ENCODE data around the gene MOCS1. TPM values are rescaled to one million over a fixed set of nuclear protein-coding genes. Genes with fewer than 3 reads are reported as not detected.

The MOCS1 gene
- total RNA-seq, 1 donor from 2014 or later: 1.3 TPM

DNA sequence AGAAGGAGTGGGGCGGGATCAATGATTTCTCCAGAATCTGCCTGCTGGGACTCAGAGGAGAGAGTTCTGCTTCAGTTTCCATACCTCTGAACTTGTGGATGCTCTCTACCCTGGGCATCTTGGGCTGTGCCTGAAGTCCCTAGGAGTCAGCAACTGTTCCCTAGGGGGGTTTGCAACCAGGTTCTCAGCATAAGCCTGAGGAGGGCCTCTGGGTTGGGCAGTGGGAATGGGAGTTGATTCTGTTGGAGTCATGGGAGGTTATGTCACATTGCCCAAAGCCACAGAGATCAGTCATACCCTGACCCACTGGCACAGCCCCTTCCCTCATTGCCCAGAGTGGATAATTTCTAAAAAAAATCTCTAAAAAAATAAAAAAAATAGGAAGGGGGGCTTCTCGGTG, 47.4 kb downstream of the MOCS1 start:
- H3K27me3 ChIP-seq (ENCODE audit: control insufficient read depth, insufficient read depth, low read length): no peaks in the 10 kb centered on the region
- no peak for DNase-seq (ENCODE audit: low read depth)

DNA sequence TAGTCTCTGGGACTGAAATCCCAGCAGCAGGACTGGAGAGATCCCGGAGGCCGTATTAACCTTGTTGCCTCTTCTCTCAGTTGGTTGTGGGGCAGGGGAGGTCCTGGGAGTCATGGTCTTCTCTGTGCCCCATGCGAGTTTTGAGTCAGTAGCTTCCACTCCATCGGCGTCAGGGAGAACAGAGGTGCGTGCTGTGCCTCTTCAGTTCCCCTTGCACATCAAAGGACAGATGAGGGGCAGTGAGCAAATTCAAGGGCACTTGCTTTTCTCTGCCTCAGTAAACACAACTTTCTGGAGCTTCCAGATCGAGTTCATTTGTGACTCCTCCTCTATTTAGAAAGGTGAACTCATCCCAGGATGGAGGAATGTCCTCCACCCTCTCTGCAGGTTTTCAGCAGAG, 48.6 kb downstream of the MOCS1 start:
- no peaks in the 10 kb centered on the region for H3K36me3 ChIP-seq (ENCODE audit: control insufficient read depth, insufficient read depth, low read length)
- no peak overlapping the region for H3K4me3 ChIP-seq (ENCODE audit: low read depth, low read length)
- TF ChIP-seq, protein P1, sequence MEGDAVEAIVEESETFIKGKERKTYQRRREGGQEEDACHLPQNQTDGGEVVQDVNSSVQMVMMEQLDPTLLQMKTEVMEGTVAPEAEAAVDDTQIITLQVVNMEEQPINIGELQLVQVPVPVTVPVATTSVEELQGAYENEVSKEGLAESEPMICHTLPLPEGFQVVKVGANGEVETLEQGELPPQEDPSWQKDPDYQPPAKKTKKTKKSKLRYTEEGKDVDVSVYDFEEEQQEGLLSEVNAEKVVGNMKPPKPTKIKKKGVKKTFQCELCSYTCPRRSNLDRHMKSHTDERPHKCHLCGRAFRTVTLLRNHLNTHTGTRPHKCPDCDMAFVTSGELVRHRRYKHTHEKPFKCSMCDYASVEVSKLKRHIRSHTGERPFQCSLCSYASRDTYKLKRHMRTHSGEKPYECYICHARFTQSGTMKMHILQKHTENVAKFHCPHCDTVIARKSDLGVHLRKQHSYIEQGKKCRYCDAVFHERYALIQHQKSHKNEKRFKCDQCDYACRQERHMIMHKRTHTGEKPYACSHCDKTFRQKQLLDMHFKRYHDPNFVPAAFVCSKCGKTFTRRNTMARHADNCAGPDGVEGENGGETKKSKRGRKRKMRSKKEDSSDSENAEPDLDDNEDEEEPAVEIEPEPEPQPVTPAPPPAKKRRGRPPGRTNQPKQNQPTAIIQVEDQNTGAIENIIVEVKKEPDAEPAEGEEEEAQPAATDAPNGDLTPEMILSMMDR (IDR thresholded peaks at IDR 0.05; ENCODE audit: insufficient read depth, low read length, severe bottlenecking): no peak
- DNase-seq (ENCODE audit: low read depth) (no peak), FAIRE-seq (no peak)
- no peaks in the 10 kb centered on the region for H3K27me3 ChIP-seq (ENCODE audit: control insufficient read depth, insufficient read depth, low read length)

More for the DNA sequence above, 47.4 kb downstream of the MOCS1 start:
- Histone ChIP-seq H3K4me3 (ENCODE audit: low read depth, low read length) (no peak overlapping the region), H3K36me3 (ENCODE audit: control insufficient read depth, insufficient read depth, low read length) (no peaks in the 10 kb centered on the region)
- FAIRE-seq: no peak
- TF ChIP-seq, protein P1 (IDR thresholded peaks at IDR 0.05; ENCODE audit: insufficient read depth, low read length, severe bottlenecking): no peak

DNA sequence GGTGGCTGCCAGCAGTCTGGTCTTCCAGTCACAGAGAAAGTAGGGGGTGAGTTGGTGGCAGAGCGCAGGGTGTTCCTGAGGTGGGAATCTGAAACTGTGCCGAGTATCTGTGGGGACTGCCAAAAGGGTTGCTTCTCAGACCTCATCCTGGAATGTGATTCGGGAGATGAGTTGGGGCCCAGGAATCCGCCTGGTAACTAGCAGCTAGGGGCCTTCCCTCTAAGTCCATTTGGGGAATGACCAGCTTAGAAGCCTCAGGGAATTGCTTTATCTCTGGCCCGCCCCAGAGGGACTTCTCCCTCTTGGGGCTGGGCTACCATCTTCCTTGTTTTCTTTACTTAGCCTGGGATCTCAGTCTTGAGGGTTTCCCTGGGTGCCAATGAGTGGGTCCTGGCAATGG, 49.6 kb downstream of the MOCS1 start:
- no peaks in the 10 kb centered on the region for H3K27me3 ChIP-seq (ENCODE audit: control insufficient read depth, insufficient read depth, low read length)
- H3K4me3 ChIP-seq (ENCODE audit: low read depth, low read length): no peak overlapping the region
- TF ChIP-seq, protein P1 (IDR thresholded peaks at IDR 0.05; ENCODE audit: insufficient read depth, low read length, severe bottlenecking): no peak
- H3K36me3 ChIP-seq (ENCODE audit: control insufficient read depth, insufficient read depth, low read length): no peaks in the 10 kb centered on the region
- DNase-seq (ENCODE audit: low read depth) (no peak), FAIRE-seq (no peak)

DNA sequence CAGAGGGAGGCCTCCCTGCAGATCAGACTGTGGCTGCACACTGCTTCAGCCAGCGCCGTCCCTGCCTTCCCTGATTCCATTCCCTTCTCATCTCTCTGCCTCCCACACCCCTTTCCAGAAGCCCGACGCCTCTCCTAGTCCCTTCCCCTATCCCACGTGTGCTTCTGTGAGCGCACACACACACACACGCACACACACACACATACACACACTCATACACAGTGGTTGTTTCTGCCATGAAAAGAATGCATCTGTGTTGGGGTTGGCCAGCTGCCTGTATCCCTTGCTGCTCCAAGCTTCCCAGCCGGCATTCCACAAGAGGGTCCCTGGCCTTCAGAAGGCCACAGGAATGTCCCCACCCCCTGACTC, 51.7 kb downstream of the MOCS1 start:
- Histone ChIP-seq H3K36me3 (ENCODE audit: control insufficient read depth, insufficient read depth, low read length) (no peaks in the 10 kb centered on the region), H3K27me3 (ENCODE audit: control insufficient read depth, insufficient read depth, low read length) (no peaks in the 10 kb centered on the region), H3K4me3 (ENCODE audit: low read depth, low read length) (no peak overlapping the region)
- no peak for DNase-seq (ENCODE audit: low read depth)
- TF ChIP-seq, protein P1 (IDR thresholded peaks at IDR 0.05; ENCODE audit: insufficient read depth, low read length, severe bottlenecking): no peak
- no peak for FAIRE-seq

DNA sequence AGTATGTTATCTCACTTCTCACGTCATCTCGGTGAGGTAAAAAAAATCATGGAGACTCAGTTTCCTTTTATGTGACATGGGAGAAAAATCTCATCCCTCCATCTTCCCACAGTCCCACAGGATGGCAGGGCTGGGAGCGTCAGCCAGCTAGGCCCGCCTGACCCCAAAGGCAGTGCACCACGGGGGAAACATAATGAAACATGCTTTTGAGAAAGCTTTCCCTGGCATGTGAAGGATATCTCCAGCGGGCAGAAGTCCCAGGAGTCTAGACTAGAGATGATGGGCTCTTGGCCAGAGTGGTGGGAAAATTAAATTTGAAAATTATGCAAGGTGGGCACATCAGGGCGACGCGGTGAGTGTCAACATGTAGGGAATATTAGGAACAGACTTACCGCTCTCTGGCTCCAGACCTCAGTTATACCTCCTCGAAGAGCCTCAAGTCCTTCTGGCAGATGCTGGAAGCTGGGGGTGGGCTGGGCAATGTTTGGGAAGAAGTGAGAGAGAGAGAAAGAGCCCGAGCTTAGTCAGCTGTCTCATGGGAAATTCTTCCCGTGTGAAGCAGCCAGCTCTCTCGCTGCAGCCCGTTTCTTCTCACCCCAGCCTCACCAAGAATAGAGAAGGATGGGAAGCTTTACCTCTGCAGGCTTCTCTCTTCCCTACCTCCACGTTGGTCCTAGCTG, 52.3 kb downstream of the MOCS1 start:
- Histone ChIP-seq H3K27me3 (ENCODE audit: control insufficient read depth, insufficient read depth, low read length) (no peaks in the 10 kb centered on the region), H3K4me3 (ENCODE audit: low read depth, low read length) (no peak overlapping the region), H3K36me3 (ENCODE audit: control insufficient read depth, insufficient read depth, low read length) (no peaks in the 10 kb centered on the region)
- FAIRE-seq (no peak), DNase-seq (ENCODE audit: low read depth) (no peak)
- TF ChIP-seq, protein P1 (IDR thresholded peaks at IDR 0.05; ENCODE audit: insufficient read depth, low read length, severe bottlenecking): no peak

DNA sequence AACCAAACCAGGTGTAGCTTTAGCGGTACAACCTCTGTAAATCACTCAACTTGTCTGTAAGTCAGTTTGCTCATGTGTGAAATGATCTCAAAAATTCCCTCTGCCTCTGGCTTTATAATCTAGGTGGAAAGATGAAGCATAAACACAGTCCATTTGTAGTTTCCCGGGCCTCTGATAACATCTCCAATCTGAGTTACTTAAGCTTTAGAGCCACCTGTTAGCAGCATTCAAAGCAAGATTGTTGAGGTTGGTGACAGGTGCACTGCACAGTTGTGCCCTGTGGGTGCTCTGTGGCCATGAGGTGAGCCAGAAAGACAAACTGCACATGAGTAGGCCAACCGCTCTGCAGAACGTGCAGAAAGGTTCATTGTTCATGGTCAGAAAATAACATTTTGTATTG, 53.7 kb downstream of the MOCS1 start:
- DNase-seq (ENCODE audit: low read depth) (no peak), FAIRE-seq (no peak)
- H3K27me3 ChIP-seq (ENCODE audit: control insufficient read depth, insufficient read depth, low read length): no peaks in the 10 kb centered on the region
- no peaks in the 10 kb centered on the region for H3K36me3 ChIP-seq (ENCODE audit: control insufficient read depth, insufficient read depth, low read length)
- TF ChIP-seq, protein P1 (IDR thresholded peaks at IDR 0.05; ENCODE audit: insufficient read depth, low read length, severe bottlenecking): no peak
- H3K4me3 ChIP-seq (ENCODE audit: low read depth, low read length): no peak overlapping the region

All from bronchial epithelial cell (primary cell).